IMR-90 (cell line): ENCODE results near the gene CFAP61. TPM values are rescaled to one million over a fixed set of nuclear protein-coding genes. Genes with fewer than 3 reads are reported as not detected.

Experiments
- ATAC-seq: fragments of 200-7000 bp; cut with Tn5 transposase; 2 replicates; pipeline ENCODE4 v1.9.1; 2020; ENCODE audit warnings: low read depth, mild to moderate bottlenecking, moderate library complexity
- BruUV-seq: library from RNA; stranded (reverse); fragments of 400-500 nt; replicated peaks from 2 replicates; lab custom pipeline; 2021; lab: Mats Ljungman, UMichigan
- CTCF ChIA-PET: fragments of 300-600 bp; formaldehyde crosslinking; extraction: SDS; loops from one replicate; lab custom pipeline; 2021; ENCODE audit warnings: antibody characterized with exemption; lab: Yijun Ruan, JAX
- POLR2A ChIA-PET: fragments of 300-600 bp; sonication (Branson Sonifier 250); formaldehyde crosslinking; loops from one replicate; lab custom pipeline; 2022; ENCODE audit warnings: antibody characterized with exemption; ENCODE audit not compliant: unreplicated experiment; lab: Charles Lee
- DNase-seq: peaks from one replicate; pipeline ENCODE4 v3.0.0; 2013
- H2AFZ ChIP-seq: replicated peaks from 2 replicates; pipeline ENCODE3; 2013; ENCODE audit warnings: low read length, mild to moderate bottlenecking; ENCODE audit not compliant: poor library complexity
- H2AK5ac ChIP-seq: 2 replicates; pipeline ENCODE4 v1.6.1; 2013; ENCODE audit warnings: low read depth, low read length, inconsistent platforms
- H2AK9ac ChIP-seq: replicated peaks from 2 replicates; pipeline ENCODE3; 2013; ENCODE audit warnings: mild to moderate bottlenecking, low read depth, low read length, moderate library complexity; ENCODE audit not compliant: poor library complexity
- H2BK120ac ChIP-seq: 2 replicates; pipeline ENCODE4 v1.6.1; 2013; ENCODE audit warnings: low read depth, low read length, inconsistent platforms
- H2BK15ac ChIP-seq: 3 replicates; pipeline ENCODE4 v1.6.1; 2013; ENCODE audit warnings: low read depth, low read length, inconsistent platforms
- H2BK20ac ChIP-seq: 2 replicates; pipeline ENCODE4 v1.6.1; 2013; ENCODE audit warnings: low read depth, mild to moderate bottlenecking, inconsistent platforms, low read length, moderate library complexity
- H2BK5ac ChIP-seq: 2 replicates; pipeline ENCODE4 v1.6.1; 2013; ENCODE audit warnings: mild to moderate bottlenecking, low read depth, low read length, inconsistent platforms; ENCODE audit not compliant: poor library complexity, severe bottlenecking
- H3K14ac ChIP-seq: replicated peaks from 2 replicates; pipeline ENCODE4 v1.6.1; 2013; ENCODE audit warnings: low read depth, low read length, inconsistent platforms
- H3K18ac ChIP-seq: 2 replicates; pipeline ENCODE4 v1.6.1; 2013; ENCODE audit warnings: low read depth, low read length, control low read depth
- H3K23ac ChIP-seq: 2 replicates; pipeline ENCODE4 v1.6.1; 2013; ENCODE audit warnings: low read depth, low read length, inconsistent platforms
- H3K27ac ChIP-seq: 2 replicates; pipeline ENCODE4 v1.5.1; 2013; ENCODE audit warnings: mild to moderate bottlenecking, control low read depth, low read length; ENCODE audit not compliant: insufficient read depth
- H3K27me3 ChIP-seq: 2 replicates; pipeline ENCODE4 v1.6.1; 2013; ENCODE audit warnings: low read length; ENCODE audit not compliant: control insufficient read depth, insufficient read depth
- H3K36me3 ChIP-seq: 2 replicates; pipeline ENCODE4 v1.6.1; 2013; ENCODE audit warnings: low read length, mixed read lengths; ENCODE audit not compliant: control insufficient read depth, insufficient read depth
- H3K4ac ChIP-seq: 2 replicates; pipeline ENCODE4 v1.6.1; 2013; ENCODE audit warnings: low read depth, low read length, inconsistent platforms
- H3K4me1 ChIP-seq: 2 replicates; pipeline ENCODE4 v1.6.1; 2013; ENCODE audit warnings: low read length, mixed read lengths; ENCODE audit not compliant: control insufficient read depth, insufficient read depth
- H3K4me2 ChIP-seq: 2 replicates; pipeline ENCODE4 v1.6.1; 2013; ENCODE audit warnings: low read depth, mild to moderate bottlenecking, control low read depth, low read length, moderate library complexity
- H3K4me3 ChIP-seq: 2 replicates; pipeline ENCODE4 v1.5.1; 2013; ENCODE audit warnings: low read depth, mild to moderate bottlenecking, control low read depth, low read length, moderate library complexity; ENCODE audit not compliant: insufficient read depth
- H3K56ac ChIP-seq: 2 replicates; pipeline ENCODE4 v1.6.1; 2013; ENCODE audit warnings: low read length, inconsistent platforms; ENCODE audit not compliant: insufficient read depth; ENCODE audit errors: extremely low read depth
- H3K79me1 ChIP-seq, 2 experiments: 2 replicates each; pipeline ENCODE4 v1.6.1; 2013; ENCODE audit warnings: low read length in 2 of 2, inconsistent platforms in 1 of 2, low read depth in 1 of 2
- H3K9ac ChIP-seq: 2 replicates; pipeline ENCODE4 v1.6.1; 2013; ENCODE audit warnings: low read depth, low read length, control low read depth
- H3K9me1 ChIP-seq: 2 replicates; pipeline ENCODE4 v1.6.1; 2013; ENCODE audit warnings: low read length, inconsistent platforms; ENCODE audit not compliant: insufficient read depth
- H3K9me3 ChIP-seq: 2 replicates; pipeline ENCODE4 v1.6.1; 2013; ENCODE audit warnings: low read length; ENCODE audit not compliant: control insufficient read depth, insufficient read depth
- H4K20me1 ChIP-seq: 2 replicates; pipeline ENCODE4 v1.6.1; 2013; ENCODE audit warnings: low read length, inconsistent platforms; ENCODE audit not compliant: insufficient read depth
- H4K5ac ChIP-seq: 2 replicates; pipeline ENCODE4 v1.6.1; 2013; ENCODE audit warnings: mild to moderate bottlenecking, low read depth, low read length, control low read depth
- H4K8ac ChIP-seq, 2 experiments: 2 replicates each; pipeline ENCODE4 v1.6.1; 2013; ENCODE audit warnings: low read depth in 2 of 2, low read length in 2 of 2, control low read depth in 1 of 2, inconsistent platforms in 1 of 2
- H4K91ac ChIP-seq: 2 replicates; pipeline ENCODE4 v1.6.1; 2013; ENCODE audit warnings: low read depth, low read length, inconsistent platforms; ENCODE audit not compliant: insufficient read depth
- CEBPB ChIP-seq: IDR thresholded peaks from 2 replicates; pipeline ENCODE4 v1.6.1; 2012; ENCODE audit warnings: low read depth, low read length, improper control_type of control experiment
- FOS ChIP-seq: fragments of 150-350 bp; IDR thresholded peaks from 2 replicates; pipeline ENCODE4 v1.6.1; 2016; ENCODE audit warnings: low read depth, low read length
- MAZ ChIP-seq: IDR thresholded peaks from 2 replicates; pipeline ENCODE4 v1.6.1; 2012; ENCODE audit warnings: low read depth, mild to moderate bottlenecking, low read length, improper control_type of control experiment, moderate library complexity, borderline replicate concordance
- MXI1 ChIP-seq: IDR thresholded peaks from 2 replicates; pipeline ENCODE4 v1.6.1; 2012; ENCODE audit warnings: low read depth, mild to moderate bottlenecking, low read length, moderate library complexity, borderline replicate concordance
- POLR2A ChIP-seq: IDR thresholded peaks from 2 replicates; pipeline ENCODE4 v1.6.1; 2012; ENCODE audit warnings: mild to moderate bottlenecking, low read depth, low read length
- RFX5 ChIP-seq: IDR thresholded peaks from 2 replicates; pipeline ENCODE4 v1.8.0; 2012; ENCODE audit warnings: low read depth, mild to moderate bottlenecking, low read length, moderate library complexity
- WGBS, 2 experiments: methylation state at CpG; one replicate each; pipeline versions ENCODE4 v1.1.5 to v1.1.7; 2013; ENCODE audit warnings: missing lambda C conversion rate in 2 of 2; ENCODE audit not compliant: insufficient read length in 1 of 2; ENCODE audit errors: extremely low coverage in 2 of 2; 5-methylcytosine and 5-hydroxymethylcytosine counted together
- dilution Hi-C: fragments of 300-500 bp; cut with HindIII; formaldehyde crosslinking; loops from one replicate; pipeline ENCODE4 v1.14.3; 2018; ENCODE audit warnings: low sequenced_read_pairs; ENCODE audit not compliant: unreplicated experiment
- in situ Hi-C: fragments of 300-500 bp; cut with MboI; formaldehyde crosslinking; loops from 3 replicates; pipeline ENCODE4 v1.14.3; 2019; ENCODE audit warnings: low sequenced_read_pairs, inconsistent platforms, mixed read lengths
- intact Hi-C: fragments of 100-400 bp; cut with micrococcal nuclease; formaldehyde crosslinking; loops from 2 replicates; pipeline ENCODE4 v1.10.0; 2022
- polyA plus RNA-seq, 3 experiments: library from polyadenylated mRNA; depleted of rRNA; stranded (reverse); fragments of >200 nt; gene quantifications; 2 replicates each; pipeline ENCODE4 v1.2.3, GENCODE V29; 2012; ENCODE audit warnings: low replicate concordance in 1 of 3
- total RNA-seq: library from RNA; depleted of rRNA; stranded (reverse); fragments of >200 nt; gene quantifications from 2 replicates; pipeline ENCODE4 v1.2.3, GENCODE V29; 2012

Gene CFAP61
- total and polyA plus RNA-seq, 2 of the 4 experiments (the other 2 are of a cell fraction) = 0.07 TPM; not detected in 1

DNA sequence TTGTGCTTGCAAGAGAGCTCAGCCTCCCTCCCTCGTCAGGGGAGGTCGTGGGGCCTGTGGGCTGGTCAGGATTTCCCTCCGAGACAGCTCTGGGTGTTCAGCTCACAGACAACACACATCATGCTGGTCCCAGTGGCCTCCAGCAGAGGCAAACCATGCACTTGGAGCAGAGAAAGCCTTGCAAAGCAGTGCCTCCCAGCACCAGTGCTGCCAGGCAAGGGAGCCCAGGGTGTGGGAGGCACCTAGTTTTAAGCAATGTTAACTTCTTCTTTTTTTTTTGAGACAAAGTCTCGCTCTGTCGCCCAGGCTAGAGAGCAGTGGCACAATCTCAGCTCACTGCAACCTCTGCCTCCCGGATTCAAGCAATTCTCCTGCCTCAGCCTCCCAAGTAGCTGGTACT is 281.5 kb downstream of the CFAP61 start:
- H3K4me1 ChIP-seq = no peaks in the 10 kb centered on the region
- no peaks in the 10 kb centered on the region for H3K36me3 ChIP-seq
- H3K9ac ChIP-seq = no peak overlapping the region
- H2BK20ac ChIP-seq = no peak overlapping the region
- ChIA-PET POLR2A (no interaction called here), CTCF (interaction anchor here (0.7 kb wide), 1 partner anchor 139 kb away, joined by 5 read pairs; no protein-coding TSS in a partner anchor)
- no peak overlapping the region for H4K5ac ChIP-seq
- H3K27me3 ChIP-seq = no peaks in the 10 kb centered on the region
- no peak overlapping the region for H4K91ac ChIP-seq
- no peak overlapping the region for H3K56ac ChIP-seq
- H2AK9ac ChIP-seq = no peak overlapping the region
- no peak overlapping the region for H2BK15ac ChIP-seq
- H3K27ac ChIP-seq = no peak overlapping the region
- H4K20me1 ChIP-seq = no peaks in the 10 kb centered on the region
- H3K14ac ChIP-seq = no peak overlapping the region
- H3K9me3 ChIP-seq = no peaks in the 10 kb centered on the region
- intact Hi-C loops (no loop called here), dilution Hi-C loops (no loop called here), in situ Hi-C loops (no loop called here)
- DNase-seq (no peak), ATAC-seq (no peak)
- no peak overlapping the region for H3K4me3 ChIP-seq
- H2BK5ac ChIP-seq = no peak overlapping the region
- no TSS peak for BruUV-seq
- no peak overlapping the region for H4K8ac ChIP-seq
- no peak overlapping the region for H3K4me2 ChIP-seq
- H2AK5ac ChIP-seq = no peak overlapping the region
- no peak for TF ChIP-seq CEBPB
- TF ChIP-seq MXI1 = no peak
- no peak for TF ChIP-seq MAZ
- no peak for TF ChIP-seq FOS
- no peak for TF ChIP-seq RFX5
- TF ChIP-seq POLR2A = no peak
- no peaks in the 10 kb centered on the region for H3K79me1 ChIP-seq
- H3K18ac ChIP-seq = no peak overlapping the region
- no CpG with 5 or more reads among the region's 6 CpGs for WGBS, 2 experiments
- no peak overlapping the region for H3K4ac ChIP-seq
- H3K9me1 ChIP-seq = no peaks in the 10 kb centered on the region
- H3K23ac ChIP-seq = no peak overlapping the region
- H2AFZ ChIP-seq = peak overlapping the region; percentile 21
- no peak overlapping the region for H2BK120ac ChIP-seq
